Stimulated activated effector memory CD8-positive, alpha-beta T cell treated with anti-CD3 and anti-CD28 coated beads, Interleukin-12 subunit alpha, Interleukin-12 subunit beta, amount 100 ng/mL, for 72 hours (primary cell): ENCODE results near the gene DLX5.
"Not testable (repeated sequence)": the region's sequence is repeated elsewhere in the genome, so short reads cannot be mapped to it uniquely, and the experiment has no call there.

Experiments used
- ATAC-seq: fragments of 150-1000 bp; cut with Tn5 transposase; 2 replicates; pipeline ENCODE4 v1.10.0; 2021
- DNase-seq, 2 donors: peaks; one replicate each; pipeline ENCODE4 v3.0.0; 2021 to 2022; ENCODE audit warnings: low spot score in 2 of 2
- H3K27ac Mint-ChIP-seq: one replicate; pipeline ENCODE4 v1.8.0; 2022; ENCODE audit warnings: mild to moderate bottlenecking, mixed read lengths
- H3K36me3 Mint-ChIP-seq: one replicate; pipeline ENCODE4 v1.8.0; 2022; ENCODE audit warnings: mild to moderate bottlenecking, mixed read lengths
- H3K4me1 Mint-ChIP-seq: one replicate; pipeline ENCODE4 v1.8.0; 2022; ENCODE audit warnings: mixed read lengths
- H3K4me3 Mint-ChIP-seq: one replicate; pipeline ENCODE4 v1.8.0; 2022; ENCODE audit warnings: mild to moderate bottlenecking, mixed read lengths
- H3K9me3 Mint-ChIP-seq: one replicate; pipeline ENCODE4 v1.8.0; 2022; ENCODE audit warnings: mixed read lengths

DLX5 gene

GRCh38 chr7:97024209-97025129 lies at the start of gene DLX5:
Gene DLX5 (minus strand): TSS chr7:97024831. CDS start chr7:97024623, 208 bp downstream.
- H3K27ac Mint-ChIP-seq, result peak within 1 kb of the TSS; percentile 32

DNA sequence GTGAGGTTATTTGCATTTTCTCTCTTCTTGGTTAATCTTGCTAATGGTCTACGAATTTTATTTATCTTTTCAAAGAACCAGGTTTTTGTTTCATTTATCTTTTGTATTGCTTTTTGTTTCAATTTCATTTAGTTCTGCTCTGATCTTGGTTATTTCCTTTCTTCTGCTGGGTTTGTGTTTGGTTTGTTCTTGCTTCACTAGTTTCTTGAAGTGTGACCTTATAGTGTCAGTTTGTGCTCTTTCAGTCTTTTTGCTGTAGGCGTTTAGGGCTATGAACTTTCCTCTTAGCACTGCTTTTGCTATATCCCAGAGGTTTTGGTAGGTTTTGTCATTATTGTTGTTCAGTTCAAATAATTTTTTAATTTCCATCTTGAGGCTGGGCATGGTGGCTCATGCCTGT lies 47.4 kb upstream of the DLX5 start:
- not testable (repeated sequence) for H3K36me3 Mint-ChIP-seq, H3K9me3 Mint-ChIP-seq, ATAC-seq, H3K27ac Mint-ChIP-seq, H3K4me3 Mint-ChIP-seq, H3K4me1 Mint-ChIP-seq, DNase-seq

More at GRCh38 chr7:97024209-97025129, at the start of gene DLX5:
- ATAC-seq (peak; percentile 4), DNase-seq (no peak)
- Mint-ChIP-seq H3K4me1 (peaks cover 43% of the 10 kb centered on the region), H3K9me3 (no peaks in the 10 kb centered on the region), H3K36me3 (peaks cover 6% of the 10 kb centered on the region), H3K4me3 (peak within 1 kb of the TSS; percentile 41)

DNA sequence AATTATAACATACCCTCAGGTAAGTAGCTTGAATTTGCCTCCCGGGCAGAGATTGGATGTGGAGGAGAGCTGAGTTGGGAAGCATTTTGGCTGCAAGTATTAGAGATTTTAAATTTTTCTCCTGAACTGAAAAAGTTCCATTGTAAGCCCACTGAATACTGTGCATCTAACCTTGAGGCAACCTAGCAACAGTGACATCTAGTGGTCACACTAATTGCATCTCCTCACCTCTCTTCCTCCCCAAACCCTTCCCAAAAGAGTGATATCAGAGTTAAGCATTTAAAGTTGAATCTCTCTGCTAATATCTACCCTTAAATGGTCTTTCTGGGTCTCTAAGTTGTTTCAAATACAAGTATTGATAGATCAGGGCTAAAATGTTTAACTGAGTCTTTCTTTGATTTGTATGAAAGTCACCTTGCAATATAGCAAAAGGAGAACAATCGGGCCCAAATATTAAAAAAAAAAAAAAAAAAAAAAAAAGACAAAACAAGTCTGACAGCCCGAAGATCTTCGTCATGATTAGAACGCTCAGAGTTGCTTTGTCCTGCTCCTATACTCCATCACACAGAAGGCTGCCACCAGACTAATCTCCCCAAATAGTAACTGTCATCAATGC lies 40.4 kb upstream of the DLX5 start:
- Mint-ChIP-seq H3K27ac (no peak overlapping the region), H3K4me3 (no peak overlapping the region), H3K4me1 (no peaks in the 10 kb centered on the region), H3K36me3 (no peaks in the 10 kb centered on the region), H3K9me3 (no peaks in the 10 kb centered on the region)
- ATAC-seq, result peak; percentile 61
- no peak for DNase-seq

- H3K4me1 Mint-ChIP-seq, result no peaks in the 10 kb centered on the region
- H3K27ac Mint-ChIP-seq, result no peak overlapping the region
- no peak overlapping the region for H3K4me3 Mint-ChIP-seq
- DNase-seq (no peak), ATAC-seq (no peak)
- peaks cover 10% of the 10 kb centered on the region for H3K9me3 Mint-ChIP-seq
- H3K36me3 Mint-ChIP-seq, result no peaks in the 10 kb centered on the region
These were observed 39.4 kb upstream of the DLX5 start for GRCh38 chr7:97064020-97064419.

- Mint-ChIP-seq H3K4me3 (no peak overlapping the region), H3K9me3 (no peaks in the 10 kb centered on the region), H3K27ac (no peak overlapping the region), H3K36me3 (no peaks in the 10 kb centered on the region), H3K4me1 (no peaks in the 10 kb centered on the region)
- no peak for DNase-seq
- ATAC-seq, result no peak
These were observed 18.6 kb upstream of the DLX5 start for GRCh38 chr7:97043281-97043680.

DNA sequence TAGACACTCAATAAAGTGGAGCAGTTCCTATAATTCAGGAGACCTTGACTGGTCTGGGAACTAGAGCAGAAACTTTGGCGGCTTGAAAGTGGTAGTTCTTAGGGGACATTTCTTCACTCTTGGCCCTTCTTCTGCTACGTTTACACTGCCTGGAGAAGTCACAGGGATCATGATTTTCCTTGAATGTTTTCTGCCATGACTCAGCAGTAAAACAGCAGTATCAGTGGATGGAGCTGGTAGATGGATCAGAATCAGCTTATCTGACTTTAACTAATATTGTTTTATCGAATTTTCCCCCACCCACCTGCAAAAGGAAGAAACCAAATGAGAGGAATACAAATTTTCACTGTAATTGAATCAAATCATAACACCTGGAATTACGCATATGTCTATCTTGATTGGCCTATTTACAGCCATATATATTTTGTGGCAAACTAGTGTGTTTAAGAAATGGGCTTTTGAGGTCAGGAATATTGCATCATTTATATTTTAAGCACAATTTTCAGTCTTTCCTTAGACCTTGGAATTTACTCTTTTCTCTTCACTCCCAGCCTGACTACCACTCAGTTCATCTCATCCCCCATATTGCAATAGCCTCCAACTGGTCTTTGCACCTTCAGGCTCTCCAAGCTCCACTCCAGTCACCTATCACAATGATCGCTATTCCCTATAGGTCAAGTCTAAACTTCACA lies 14.9 kb upstream of the DLX5 start:
- Mint-ChIP-seq H3K36me3 (no peaks in the 10 kb centered on the region), H3K4me1 (no peaks in the 10 kb centered on the region)

DNA sequence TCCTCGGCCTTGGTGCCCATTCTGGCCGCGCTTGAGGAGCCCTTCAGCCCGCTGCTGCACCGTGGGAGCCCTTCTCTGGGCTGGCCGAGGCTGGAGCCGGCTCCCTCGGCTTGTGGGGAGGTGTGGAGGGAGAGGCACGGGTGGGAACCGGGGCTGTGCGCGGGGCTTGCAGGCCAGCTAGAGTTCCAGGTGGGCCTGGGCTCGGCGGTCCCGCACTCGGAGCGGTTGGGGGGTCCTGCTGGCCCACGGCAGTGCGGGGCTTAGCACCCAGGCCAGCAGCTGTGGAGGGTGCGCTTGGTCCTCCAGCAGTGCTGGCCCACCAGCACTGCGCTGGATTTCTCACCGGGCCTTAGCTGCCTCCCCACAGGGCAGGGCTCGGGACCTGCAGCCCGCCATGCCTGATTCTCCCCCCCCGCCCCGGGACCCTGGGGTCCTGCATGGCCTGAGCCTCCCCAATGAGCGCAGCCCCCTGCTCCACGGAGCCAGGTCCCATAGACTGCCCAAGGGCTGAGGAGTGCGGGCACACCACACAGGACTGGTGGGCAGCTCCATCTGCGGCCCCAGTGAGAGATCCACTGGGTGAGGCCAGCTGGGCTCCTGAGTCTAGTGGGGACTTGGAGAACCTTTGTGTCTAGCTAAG lies 9.7 kb upstream of the DLX5 start:
- not testable (repeated sequence) for H3K4me1 Mint-ChIP-seq, H3K36me3 Mint-ChIP-seq, H3K27ac Mint-ChIP-seq, DNase-seq, H3K9me3 Mint-ChIP-seq, H3K4me3 Mint-ChIP-seq, ATAC-seq

More for the DNA sequence above, 14.9 kb upstream of the DLX5 start:
- Mint-ChIP-seq H3K27ac (no peak overlapping the region), H3K9me3 (no peaks in the 10 kb centered on the region), H3K4me3 (no peak overlapping the region)
- no peak for ATAC-seq
- no peak for DNase-seq

GRCh38 chr7:97027427-97028234 lies 3.0 kb upstream of the DLX5 start:
- peak; percentile 78 for ATAC-seq
- H3K36me3 Mint-ChIP-seq, result peaks cover 6% of the 10 kb centered on the region
- no peaks in the 10 kb centered on the region for H3K9me3 Mint-ChIP-seq
- peak overlapping the region; percentile 51 for H3K4me3 Mint-ChIP-seq
- peak in 1 of 2 donors; percentile 43 for DNase-seq
- H3K27ac Mint-ChIP-seq, result no peak overlapping the region
- H3K4me1 Mint-ChIP-seq, result peaks cover 36% of the 10 kb centered on the region

DNA sequence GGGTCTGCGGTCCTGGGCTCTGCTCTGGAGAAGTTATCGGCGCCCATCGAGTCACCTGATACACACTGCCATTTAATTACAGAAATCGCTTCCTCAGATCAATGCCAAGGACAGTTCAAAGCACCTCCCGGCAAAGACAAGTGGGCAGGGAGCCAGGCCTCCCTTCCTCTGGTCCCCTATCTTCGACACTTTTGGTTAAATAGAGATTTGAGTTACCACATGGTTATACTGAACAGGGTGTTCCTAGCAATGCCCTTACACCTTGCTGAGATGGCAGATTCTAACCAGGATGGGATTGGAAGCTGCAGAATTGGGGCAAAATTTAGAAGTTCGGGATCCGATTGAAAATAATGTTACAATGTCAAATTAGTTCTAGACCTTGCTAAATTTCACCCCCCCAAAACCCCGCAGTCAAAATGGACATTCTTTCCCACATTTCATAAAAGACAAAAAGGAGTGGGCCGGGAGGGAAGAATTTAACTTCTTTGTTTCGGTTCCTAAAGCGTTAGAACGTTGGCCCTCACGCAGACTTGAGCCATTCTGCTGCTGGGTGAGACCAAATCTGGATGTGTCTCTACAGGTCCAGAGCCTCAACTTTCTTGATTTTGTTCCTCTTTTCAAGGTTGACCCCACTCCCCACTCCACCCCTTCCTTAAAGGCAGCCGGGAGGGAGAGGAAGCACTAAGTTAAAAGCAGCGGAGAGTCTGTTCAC lies 2.2 kb upstream of the DLX5 start:
- DNase-seq (no peak), ATAC-seq (no peak)
- peak overlapping the region; percentile 51 for H3K4me3 Mint-ChIP-seq
- peaks cover 6% of the 10 kb centered on the region for H3K36me3 Mint-ChIP-seq
- H3K9me3 Mint-ChIP-seq, result no peaks in the 10 kb centered on the region
- no peak overlapping the region for H3K27ac Mint-ChIP-seq
- peaks cover 43% of the 10 kb centered on the region for H3K4me1 Mint-ChIP-seq

DNA sequence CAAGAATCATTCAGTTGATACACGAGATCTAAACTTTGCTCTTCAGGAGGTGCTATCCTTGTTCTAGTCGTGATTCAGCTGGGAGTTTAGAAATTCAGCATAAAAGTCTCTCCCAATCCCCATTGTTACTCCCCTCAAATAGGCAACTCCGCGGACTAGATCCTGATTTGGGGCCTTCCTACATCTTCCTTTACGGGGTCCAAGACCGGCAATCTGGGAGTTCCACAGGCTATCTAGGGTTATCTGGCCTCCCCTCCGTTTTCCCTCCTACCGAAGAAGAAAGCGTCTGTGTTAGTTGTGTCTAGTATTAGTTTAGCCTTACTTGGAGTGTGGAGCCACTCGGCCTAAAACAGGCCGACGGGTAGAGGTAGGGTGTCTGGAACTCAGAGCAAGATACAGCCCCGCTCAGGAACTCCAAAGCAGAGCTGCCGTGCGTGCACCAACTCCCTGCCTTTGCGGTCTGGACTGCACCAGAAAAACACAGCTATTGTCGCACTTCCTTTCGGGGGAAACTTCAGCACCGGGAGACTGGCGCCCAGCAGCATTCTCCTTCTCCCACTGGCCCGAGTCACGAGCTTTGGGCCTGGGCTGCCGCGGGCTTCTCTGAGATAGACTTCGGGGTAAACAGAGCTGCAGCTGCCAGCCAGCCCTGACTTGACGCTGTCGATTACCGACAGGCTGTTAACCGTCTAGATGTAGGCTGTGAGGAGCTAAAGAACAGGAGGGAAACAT lies 1.5 kb upstream of the DLX5 start:
- Mint-ChIP-seq H3K4me1 (peaks cover 43% of the 10 kb centered on the region), H3K27ac (no peak overlapping the region), H3K4me3 (peak overlapping the region; percentile 51), H3K9me3 (no peaks in the 10 kb centered on the region), H3K36me3 (peaks cover 6% of the 10 kb centered on the region)
- no peak for DNase-seq
- ATAC-seq, result no peak

GRCh38 chr7:97025130-97025499 lies 484 bp upstream of the DLX5 start:
- peaks cover 43% of the 10 kb centered on the region for H3K4me1 Mint-ChIP-seq
- DNase-seq (no peak), ATAC-seq (no peak)
- H3K4me3 Mint-ChIP-seq, result no peak overlapping the region
- H3K36me3 Mint-ChIP-seq, result peaks cover 6% of the 10 kb centered on the region
- no peaks in the 10 kb centered on the region for H3K9me3 Mint-ChIP-seq
- H3K27ac Mint-ChIP-seq, result no peak overlapping the region

- Mint-ChIP-seq H3K4me1 (peaks cover 43% of the 10 kb centered on the region), H3K9me3 (no peaks in the 10 kb centered on the region), H3K27ac (no peak overlapping the region), H3K4me3 (no peak overlapping the region), H3K36me3 (peaks cover 6% of the 10 kb centered on the region)
- ATAC-seq (no peak), DNase-seq (no peak)
These were observed 1.9 kb downstream of the DLX5 start for GRCh38 chr7:97022491-97023306.
